GM23248 (cell line): ENCODE results near the gene CYBA.

Source experiments
- EZH2 ChIP-seq: fragments of 200-600 bp; sonication (generic); IDR thresholded peaks from 2 replicates; pipeline ENCODE4 v1.6.1; 2018; ENCODE audit warnings: antibody characterized with exemption, mild to moderate bottlenecking; ENCODE audit not compliant: insufficient read depth, poor library complexity, severe bottlenecking
- EZH2phosphoT487 ChIP-seq: fragments of 200-600 bp; sonication (generic); IDR thresholded peaks from 2 replicates; pipeline ENCODE4 v1.6.1; 2018; ENCODE audit warnings: antibody characterized with exemption, moderate library complexity, mild to moderate bottlenecking, low read depth; ENCODE audit not compliant: insufficient read depth

DNA sequence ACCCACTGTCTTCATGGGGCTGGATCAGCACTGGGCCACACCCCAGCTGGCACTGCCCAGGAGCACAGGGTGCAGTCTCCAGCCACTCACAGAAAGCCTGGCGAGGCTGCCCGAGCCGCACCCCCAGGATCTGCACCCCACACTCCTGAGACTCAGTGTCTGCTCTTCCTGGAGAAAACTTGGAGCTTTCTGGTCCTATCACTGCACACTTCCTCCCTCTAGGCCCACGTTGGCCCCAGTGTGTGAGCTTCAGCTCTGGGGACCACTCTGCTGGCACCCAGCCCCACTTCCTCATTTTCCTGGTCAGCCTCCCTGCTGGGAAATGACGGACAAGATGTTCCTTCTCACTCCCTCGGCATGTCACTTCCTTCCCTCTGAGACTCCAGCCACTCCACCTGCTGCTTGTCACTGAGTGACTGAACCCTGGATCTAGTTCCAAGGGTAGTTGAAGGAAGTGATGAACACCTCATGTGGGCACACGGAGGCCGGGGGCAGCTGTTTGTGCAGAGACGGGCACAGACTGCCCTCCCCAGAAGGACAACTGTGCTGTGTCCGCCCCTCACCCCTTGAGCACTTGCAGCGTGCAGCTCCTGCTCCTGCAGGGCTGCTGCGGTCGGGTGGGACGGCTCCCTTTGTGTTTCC is 51.6 kb downstream of the CYBA start:
- TF ChIP-seq EZH2 (no peak), EZH2phosphoT487 (no peak)
